ENCODE measurements around the gene GNAT1.

The GNAT1 gene

GRCh38 chr3:50190936-50191660, at the start of gene GNAT1:
Gene GNAT1, plus strand, starts transcription at chr3:50191610. Its CDS starts 116 bp downstream, at chr3:50191726.
- TF ChIP-seq, protein P1, sequence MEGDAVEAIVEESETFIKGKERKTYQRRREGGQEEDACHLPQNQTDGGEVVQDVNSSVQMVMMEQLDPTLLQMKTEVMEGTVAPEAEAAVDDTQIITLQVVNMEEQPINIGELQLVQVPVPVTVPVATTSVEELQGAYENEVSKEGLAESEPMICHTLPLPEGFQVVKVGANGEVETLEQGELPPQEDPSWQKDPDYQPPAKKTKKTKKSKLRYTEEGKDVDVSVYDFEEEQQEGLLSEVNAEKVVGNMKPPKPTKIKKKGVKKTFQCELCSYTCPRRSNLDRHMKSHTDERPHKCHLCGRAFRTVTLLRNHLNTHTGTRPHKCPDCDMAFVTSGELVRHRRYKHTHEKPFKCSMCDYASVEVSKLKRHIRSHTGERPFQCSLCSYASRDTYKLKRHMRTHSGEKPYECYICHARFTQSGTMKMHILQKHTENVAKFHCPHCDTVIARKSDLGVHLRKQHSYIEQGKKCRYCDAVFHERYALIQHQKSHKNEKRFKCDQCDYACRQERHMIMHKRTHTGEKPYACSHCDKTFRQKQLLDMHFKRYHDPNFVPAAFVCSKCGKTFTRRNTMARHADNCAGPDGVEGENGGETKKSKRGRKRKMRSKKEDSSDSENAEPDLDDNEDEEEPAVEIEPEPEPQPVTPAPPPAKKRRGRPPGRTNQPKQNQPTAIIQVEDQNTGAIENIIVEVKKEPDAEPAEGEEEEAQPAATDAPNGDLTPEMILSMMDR (IDR thresholded peaks at IDR 0.05; ENCODE audit: insufficient read depth, low read length, missing control alignments) = no peak
- ChIA-PET POLR2A (no interaction called here), CTCF (interaction anchor here (0.5 to 21.6 kb wide), 14 partner anchors 17 to 388 kb away, joined by 3 to 1029 read pairs (median 19); partner anchors contain the start of genes INKA1, LSMEM2, SEMA3B and SLC38A3)
- no peak for DNase-seq (ENCODE audit: low read depth, low spot score)
- H3K4me3 ChIP-seq (ENCODE audit: low read depth, low read length) = no peak within 1 kb of the TSS

DNA sequence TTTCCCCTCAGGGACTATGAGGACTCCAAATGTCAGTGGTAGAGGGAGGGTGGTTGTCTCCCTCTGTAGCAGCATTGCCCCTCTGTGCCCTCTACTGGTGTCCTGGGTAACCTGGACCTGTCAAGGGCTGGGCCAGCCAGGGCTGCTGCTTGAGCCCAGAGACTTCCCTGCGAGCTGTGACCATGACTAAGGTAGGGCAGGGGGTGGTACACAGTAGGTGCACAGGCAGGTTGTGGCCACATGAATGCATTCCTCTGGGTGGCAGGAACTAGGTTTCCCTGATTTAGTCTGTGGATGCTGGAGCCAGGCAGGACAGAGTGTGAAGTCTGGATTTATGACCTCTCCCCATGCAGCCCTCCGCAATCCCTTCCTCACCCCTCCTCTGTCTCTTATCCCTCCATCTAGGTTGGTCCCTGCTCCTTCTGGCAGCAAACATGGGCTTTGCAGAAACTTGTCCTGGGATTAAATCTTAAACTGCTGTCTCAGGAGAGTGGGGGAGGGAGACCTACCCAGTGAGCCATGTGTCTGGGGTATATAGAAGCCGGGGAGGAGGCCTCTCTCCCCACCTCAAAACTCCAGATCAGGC, 45.0 kb upstream of the GNAT1 start:
- no peak for DNase-seq (ENCODE audit: low read depth, low spot score)
- ChIA-PET POLR2A (no interaction called here), CTCF (no interaction called here)
- no peak overlapping the region for H3K4me3 ChIP-seq (ENCODE audit: low read depth, low read length)
- TF ChIP-seq, protein P1 (IDR thresholded peaks at IDR 0.05; ENCODE audit: insufficient read depth, low read length, missing control alignments) = no peak

DNA sequence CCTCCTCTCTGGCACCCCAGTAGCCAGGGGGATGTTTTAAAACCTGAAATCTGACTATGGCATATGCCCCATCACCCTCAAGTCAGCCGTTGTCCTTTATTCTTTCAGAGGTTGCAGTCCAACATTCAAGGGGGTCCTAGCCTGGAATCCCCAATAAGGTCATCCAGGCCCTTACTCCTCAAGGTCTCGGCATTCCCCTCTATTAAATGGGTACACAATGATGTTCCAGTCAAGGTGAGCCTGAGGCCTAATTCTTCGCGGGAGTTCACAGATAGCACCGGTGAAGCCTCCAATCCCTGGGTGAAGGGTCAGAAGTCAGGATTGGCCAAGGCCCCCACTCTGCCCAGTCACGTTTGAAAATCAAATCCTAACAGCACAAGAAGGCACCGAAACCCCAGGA, 44.4 kb upstream of the GNAT1 start:
- POLR2A ChIA-PET = no interaction called here

GRCh38 chr3:50147447-50147846, 44.0 kb upstream of the GNAT1 start:
- CTCF ChIA-PET = interaction anchor here (0.8 to 1.0 kb wide), 3 partner anchors 11 to 47 kb away, joined by 3 to 4 read pairs (median 4); no protein-coding TSS in a partner anchor
- no peak overlapping the region for H3K4me3 ChIP-seq (ENCODE audit: low read depth, low read length)
- TF ChIP-seq, protein P1 (IDR thresholded peaks at IDR 0.05; ENCODE audit: insufficient read depth, low read length, missing control alignments) = no peak
- no peak for DNase-seq (ENCODE audit: low read depth, low spot score)
- POLR2A ChIA-PET = no interaction called here

More for the DNA sequence above, 44.4 kb upstream of the GNAT1 start:
- no peak for DNase-seq (ENCODE audit: low read depth, low spot score)
- H3K4me3 ChIP-seq (ENCODE audit: low read depth, low read length) = no peak overlapping the region
- TF ChIP-seq, protein P1 (IDR thresholded peaks at IDR 0.05; ENCODE audit: insufficient read depth, low read length, missing control alignments) = no peak
- CTCF ChIA-PET = no interaction called here

DNA sequence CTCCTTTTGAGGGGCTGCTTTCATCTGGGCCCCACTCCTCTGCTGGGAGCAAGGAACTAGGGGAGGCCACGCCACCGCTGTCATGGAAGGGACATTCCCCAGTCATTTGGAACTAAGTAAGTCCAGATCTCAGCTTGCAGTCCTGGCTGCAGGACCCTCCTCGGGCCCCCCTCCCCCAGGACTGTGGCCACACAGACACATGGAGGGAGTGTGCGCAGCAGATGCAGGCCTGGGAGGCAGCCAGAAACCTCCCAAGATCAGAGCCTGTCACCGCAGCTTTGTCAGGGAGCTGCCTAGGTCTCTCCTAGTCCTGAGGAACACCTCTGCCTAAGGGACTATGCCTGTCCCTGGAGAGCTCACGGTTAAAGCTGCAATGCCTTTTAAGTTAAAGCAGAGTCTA, 43.5 kb upstream of the GNAT1 start:
- CTCF ChIA-PET = interaction anchor here (0.8 to 1.0 kb wide), 3 partner anchors 10 to 47 kb away, joined by 3 to 4 read pairs (median 4); no protein-coding TSS in a partner anchor
- POLR2A ChIA-PET = no interaction called here

GRCh38 chr3:50150404-50150750, 41.0 kb upstream of the GNAT1 start:
- ChIA-PET POLR2A (no interaction called here), CTCF (no interaction called here)
- no peak overlapping the region for H3K4me3 ChIP-seq (ENCODE audit: low read depth, low read length)
- DNase-seq (ENCODE audit: low read depth, low spot score) = no peak
- TF ChIP-seq, protein P1 (IDR thresholded peaks at IDR 0.05; ENCODE audit: insufficient read depth, low read length, missing control alignments) = no peak

More for the DNA sequence above, 43.5 kb upstream of the GNAT1 start:
- H3K4me3 ChIP-seq (ENCODE audit: low read depth, low read length) = no peak overlapping the region
- TF ChIP-seq, protein P1 (IDR thresholded peaks at IDR 0.05; ENCODE audit: insufficient read depth, low read length, missing control alignments) = no peak
- DNase-seq (ENCODE audit: low read depth, low spot score) = no peak
